ENCODE results near the gene DNAH8.

- TF ChIP-seq POLR2AphosphoS5 (IDR thresholded peaks at IDR 0.05) = no peak
- no peak for TF ChIP-seq POLR2A (IDR thresholded peaks at IDR 0.05)
Measured at GRCh38 chr6:38705924-38706323, 9.2 kb upstream of the DNAH8 start.

All from spleen (tissue), 3 donors.